Measurements from ENCODE around the gene CDH4. TPM values are rescaled to one million over a fixed set of nuclear protein-coding genes. Genes with fewer than 3 reads are reported as not detected.

The CDH4 gene
- total RNA-seq, 2 donors from 2014 or later: 0.07 to 0.94 TPM

GRCh38 chr20:61629602-61630390, 377.7 kb downstream of the CDH4 start:
- no peaks in the 10 kb centered on the region for H3K27me3 ChIP-seq

GRCh38 chr20:61630391-61630650, 378.3 kb downstream of the CDH4 start:
- H3K27me3 ChIP-seq: no peaks in the 10 kb centered on the region

More at GRCh38 chr20:61629602-61630390, 377.7 kb downstream of the CDH4 start:
- no peak for TF ChIP-seq CTCF (IDR thresholded peaks at IDR 0.05)
- no peaks in the 10 kb centered on the region for H3K36me3 ChIP-seq
- H3K4me1 ChIP-seq: peaks cover 0 to 8% of the 10 kb centered on the region in 2 donors
- no peaks in the 10 kb centered on the region for H3K9me3 ChIP-seq
- no peak for DNase-seq (ENCODE audit: low spot score)
- no peak overlapping the region for H3K4me3 ChIP-seq
- H3K27ac ChIP-seq: no peak overlapping the region

GRCh38 chr20:61630816-61631215, 378.8 kb downstream of the CDH4 start:
- DNase-seq (ENCODE audit: low spot score): no peak
- TF ChIP-seq CTCF (IDR thresholded peaks at IDR 0.05): no peak
- H3K27ac ChIP-seq: no peak overlapping the region
- no peaks in the 10 kb centered on the region for H3K36me3 ChIP-seq
- no peak overlapping the region for H3K4me3 ChIP-seq
- H3K9me3 ChIP-seq: no peaks in the 10 kb centered on the region
- peaks cover 0 to 8% of the 10 kb centered on the region in 2 donors for H3K4me1 ChIP-seq
- no peaks in the 10 kb centered on the region for H3K27me3 ChIP-seq

More at GRCh38 chr20:61630391-61630650, 378.3 kb downstream of the CDH4 start:
- peaks cover 0 to 8% of the 10 kb centered on the region in 2 donors for H3K4me1 ChIP-seq
- no peak overlapping the region for H3K4me3 ChIP-seq
- no peak overlapping the region for H3K27ac ChIP-seq
- TF ChIP-seq CTCF (IDR thresholded peaks at IDR 0.05): no peak
- H3K36me3 ChIP-seq: no peaks in the 10 kb centered on the region
- no peak for DNase-seq (ENCODE audit: low spot score)
- no peaks in the 10 kb centered on the region for H3K9me3 ChIP-seq

- Histone ChIP-seq H3K9me3 (no peaks in the 10 kb centered on the region), H3K27me3 (no peaks in the 10 kb centered on the region), H3K27ac (no peak overlapping the region), H3K4me1 (peaks cover 0 to 8% of the 10 kb centered on the region in 2 donors), H3K4me3 (no peak overlapping the region), H3K36me3 (no peaks in the 10 kb centered on the region)
- DNase-seq (ENCODE audit: low spot score): no peak
- TF ChIP-seq CTCF (IDR thresholded peaks at IDR 0.05): no peak
Observed at GRCh38 chr20:61631751-61632150, 379.7 kb downstream of the CDH4 start.

GRCh38 chr20:61633004-61633403, 380.9 kb downstream of the CDH4 start:
- peaks cover 0 to 5% of the 10 kb centered on the region in 2 donors for H3K27me3 ChIP-seq

More at GRCh38 chr20:61633004-61633403, 380.9 kb downstream of the CDH4 start:
- peaks cover 0 to 8% of the 10 kb centered on the region in 2 donors for H3K4me1 ChIP-seq
- H3K4me3 ChIP-seq: no peak overlapping the region
- H3K36me3 ChIP-seq: no peaks in the 10 kb centered on the region
- TF ChIP-seq CTCF (IDR thresholded peaks at IDR 0.05): no peak
- no peak overlapping the region for H3K27ac ChIP-seq
- H3K9me3 ChIP-seq: no peaks in the 10 kb centered on the region
- no peak for DNase-seq (ENCODE audit: low spot score)
